Activated T-helper 1 cell treated with anti-CD3 and anti-CD28 coated beads, Interleukin-12 subunit alpha, Interleukin-12 subunit beta, Interleukin-2, Interleukin-4 antibody, amounts not matched to agents 30 ng/mL and 10 ng/mL and 1 ng/mL, durations not matched to agents 14 hours and 24 hours and 36 hours (primary cell): ENCODE data around the gene OTULINL. TPM values are rescaled to one million over a fixed set of nuclear protein-coding genes. Genes with fewer than 3 reads are reported as not detected.

Experiments used
- DNase-seq: peaks from one replicate; pipeline ENCODE4 v3.0.0; 2021; ENCODE audit warnings: low spot score
- H3K27ac Mint-ChIP-seq: one replicate; pipeline ENCODE4 v1.8.0; 2021; ENCODE audit warnings: mild to moderate bottlenecking, mixed read lengths
- H3K27me3 Mint-ChIP-seq: one replicate; pipeline ENCODE4 v1.8.0; 2022; ENCODE audit warnings: mild to moderate bottlenecking, moderate library complexity, mixed read lengths; ENCODE audit not compliant: insufficient read depth
- H3K36me3 Mint-ChIP-seq: one replicate; pipeline ENCODE4 v1.8.0; 2021; ENCODE audit warnings: low read depth, mixed read lengths
- H3K4me1 Mint-ChIP-seq: one replicate; pipeline ENCODE4 v1.8.0; 2021; ENCODE audit warnings: low read depth, mixed read lengths
- H3K4me3 Mint-ChIP-seq: one replicate; pipeline ENCODE4 v1.8.0; 2021; ENCODE audit warnings: mild to moderate bottlenecking, moderate library complexity, mixed read lengths
- H3K9me3 Mint-ChIP-seq: one replicate; pipeline ENCODE4 v1.8.0; 2021; ENCODE audit warnings: mixed read lengths
- intact Hi-C: fragments of 100-400 bp; cut with micrococcal nuclease; formaldehyde crosslinking; loops from one replicate; pipeline ENCODE4 v1.15.1; 2024
- total RNA-seq: library from RNA; stranded (reverse); gene quantifications from 2 replicates; pipeline ENCODE4 v1.2.3, GENCODE V29; 2022

The OTULINL gene
- total RNA-seq, 1 donor from 2014 or later = 13.6 TPM

DNA sequence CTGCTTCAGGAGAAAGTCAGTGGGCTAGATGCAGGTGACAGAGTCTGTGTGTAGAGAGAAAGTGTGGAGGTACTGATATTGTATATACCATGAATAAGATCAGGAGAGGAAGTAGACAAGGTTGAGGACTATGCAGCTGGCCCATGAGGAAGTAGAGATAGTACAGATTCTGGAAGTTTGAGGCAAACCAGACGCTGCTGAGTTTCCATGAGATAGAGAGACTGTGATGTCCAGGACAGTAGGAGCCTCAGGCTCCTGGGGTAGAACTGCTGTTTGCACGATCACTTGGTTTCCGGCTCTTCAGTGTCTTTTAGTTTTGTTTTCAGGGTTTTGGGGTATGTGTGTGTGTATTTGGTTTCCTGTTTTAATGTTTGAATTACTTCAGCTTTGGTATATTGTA, 13.6 kb downstream of the OTULINL start:
- intact Hi-C loops = loop anchor here (1.0 to 10.0 kb wide), 5 partner anchors 13 to 410 kb away; partner anchors contain the start of gene OTULIN
- peaks cover 12% of the 10 kb centered on the region for H3K36me3 Mint-ChIP-seq
- peak overlapping the region; percentile 78 for H3K4me3 Mint-ChIP-seq
- peak; percentile 49 for DNase-seq
- peak overlapping the region; percentile 98 for H3K27ac Mint-ChIP-seq
- H3K27me3 Mint-ChIP-seq = no peaks in the 10 kb centered on the region
- no peaks in the 10 kb centered on the region for H3K9me3 Mint-ChIP-seq
- peaks cover 76% of the 10 kb centered on the region for H3K4me1 Mint-ChIP-seq

DNA sequence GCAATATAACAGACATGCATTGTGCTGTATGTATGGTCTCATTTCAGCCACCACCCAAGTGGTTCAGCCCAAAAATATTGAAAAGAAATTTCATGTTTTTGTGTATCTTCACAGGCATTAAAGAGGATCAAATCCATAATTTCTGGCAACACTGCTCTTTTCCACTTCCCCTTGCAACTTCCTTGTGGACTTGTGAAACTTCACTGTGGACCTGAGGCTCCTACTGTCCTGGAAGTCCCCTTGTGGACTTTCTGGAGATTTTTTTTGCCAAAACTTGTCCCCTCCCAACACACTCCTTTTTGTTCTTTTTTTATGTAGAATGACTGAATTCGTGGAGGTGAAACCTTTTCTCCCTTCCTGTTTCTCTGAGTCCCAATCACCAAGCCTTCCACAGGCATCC, 14.3 kb downstream of the OTULINL start:
- Mint-ChIP-seq H3K27me3 (no peaks in the 10 kb centered on the region), H3K4me3 (peak overlapping the region; percentile 78), H3K4me1 (peaks cover 76% of the 10 kb centered on the region), H3K27ac (peak overlapping the region; percentile 98), H3K9me3 (no peaks in the 10 kb centered on the region), H3K36me3 (peaks cover 15% of the 10 kb centered on the region)
- DNase-seq = no peak
- intact Hi-C loops = loop anchor here (1.0 to 10.0 kb wide), 5 partner anchors 14 to 409 kb away; partner anchors contain the start of gene OTULIN

DNA sequence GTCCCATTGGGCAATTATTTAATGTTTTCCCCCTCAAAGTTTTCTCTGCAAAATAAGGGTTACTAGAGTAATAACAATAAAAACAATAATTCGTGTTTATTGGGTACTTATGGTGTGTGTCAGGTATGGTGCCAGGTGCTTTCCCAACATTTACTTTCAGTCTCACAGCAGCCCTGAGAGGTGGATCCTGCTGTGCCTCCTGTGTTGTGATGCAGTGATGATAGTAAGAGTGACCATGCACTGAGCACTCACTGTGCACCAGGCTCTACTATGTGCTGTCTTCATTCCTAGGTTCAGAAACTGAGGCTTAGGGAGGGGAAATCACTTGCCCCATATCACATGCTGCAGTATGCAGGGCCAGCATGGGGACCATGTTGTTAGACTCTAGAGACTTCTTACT, 15.5 kb downstream of the OTULINL start:
- intact Hi-C loops = loop anchor here (10.0 kb wide), 1 partner anchor 408 kb away; no protein-coding TSS in a partner anchor
- peak overlapping the region; percentile 64 for H3K27ac Mint-ChIP-seq
- no peaks in the 10 kb centered on the region for H3K9me3 Mint-ChIP-seq
- peaks cover 18% of the 10 kb centered on the region for H3K36me3 Mint-ChIP-seq
- peaks cover 73% of the 10 kb centered on the region for H3K4me1 Mint-ChIP-seq
- no peak overlapping the region for H3K4me3 Mint-ChIP-seq
- no peak for DNase-seq
- no peaks in the 10 kb centered on the region for H3K27me3 Mint-ChIP-seq

DNA sequence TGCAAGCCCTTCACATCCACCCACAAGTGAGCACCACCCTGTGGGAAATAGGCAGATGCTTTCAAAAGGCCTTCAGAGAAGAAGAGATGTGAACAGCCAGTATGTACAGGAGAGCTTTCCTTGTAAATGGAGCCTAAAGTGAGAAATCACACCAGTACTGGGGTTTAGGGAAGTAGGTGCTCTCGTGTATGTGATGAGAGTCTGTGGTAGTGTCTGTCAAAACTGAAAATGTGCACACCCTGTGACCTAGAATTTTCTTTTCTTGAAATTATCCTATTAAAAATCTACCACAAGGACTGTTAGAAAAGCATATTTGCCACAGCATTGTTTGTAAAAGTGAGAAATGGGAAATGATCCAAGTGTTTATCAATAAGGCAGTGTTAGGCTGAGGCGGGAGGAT, 16.6 kb downstream of the OTULINL start:
- H3K4me3 Mint-ChIP-seq = no peak overlapping the region
- no peak for DNase-seq
- H3K27me3 Mint-ChIP-seq = no peaks in the 10 kb centered on the region
- H3K4me1 Mint-ChIP-seq = peaks cover 69% of the 10 kb centered on the region
- intact Hi-C loops = loop anchor here (10.0 kb wide), 1 partner anchor 407 kb away; no protein-coding TSS in a partner anchor
- H3K9me3 Mint-ChIP-seq = no peaks in the 10 kb centered on the region
- H3K27ac Mint-ChIP-seq = no peak overlapping the region
- H3K36me3 Mint-ChIP-seq = peaks cover 27% of the 10 kb centered on the region

DNA sequence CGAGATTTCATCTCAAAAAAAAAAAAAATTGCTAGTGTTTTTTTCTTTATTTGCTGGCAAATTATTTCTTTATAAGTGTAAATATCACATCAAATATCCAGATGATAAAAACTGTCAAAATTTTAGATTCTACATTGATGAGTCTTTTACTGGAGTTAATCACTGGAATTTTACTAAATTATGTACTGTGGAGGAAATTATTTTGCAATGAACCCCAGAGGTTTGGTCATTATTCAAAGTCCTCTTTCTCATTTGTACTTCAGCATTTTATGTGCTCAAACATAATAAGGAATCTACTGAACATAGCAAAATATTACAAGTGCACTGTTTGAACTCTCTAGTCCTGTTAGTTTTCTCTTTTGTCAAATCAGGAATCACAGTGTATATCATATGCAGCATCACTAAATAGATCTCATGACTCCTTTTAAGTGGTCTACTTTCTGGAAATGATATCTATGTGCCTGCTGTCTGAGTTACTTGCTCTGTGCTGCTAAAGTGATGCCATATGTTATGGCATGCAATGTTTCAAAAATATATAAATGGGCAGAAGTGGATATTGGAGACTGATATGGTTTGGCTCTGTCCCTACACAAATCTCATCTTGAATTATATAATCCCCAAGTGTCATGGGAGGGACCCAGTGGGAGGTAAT, 18.0 kb downstream of the OTULINL start:
- H3K4me3 Mint-ChIP-seq = no peak overlapping the region
- H3K9me3 Mint-ChIP-seq = no peaks in the 10 kb centered on the region
- intact Hi-C loops = loop anchor here (10.0 kb wide), 1 partner anchor 405 kb away; no protein-coding TSS in a partner anchor
- no peaks in the 10 kb centered on the region for H3K27me3 Mint-ChIP-seq
- H3K36me3 Mint-ChIP-seq = peaks cover 37% of the 10 kb centered on the region
- DNase-seq = no peak
- H3K4me1 Mint-ChIP-seq = peaks cover 55% of the 10 kb centered on the region
- no peak overlapping the region for H3K27ac Mint-ChIP-seq

DNA sequence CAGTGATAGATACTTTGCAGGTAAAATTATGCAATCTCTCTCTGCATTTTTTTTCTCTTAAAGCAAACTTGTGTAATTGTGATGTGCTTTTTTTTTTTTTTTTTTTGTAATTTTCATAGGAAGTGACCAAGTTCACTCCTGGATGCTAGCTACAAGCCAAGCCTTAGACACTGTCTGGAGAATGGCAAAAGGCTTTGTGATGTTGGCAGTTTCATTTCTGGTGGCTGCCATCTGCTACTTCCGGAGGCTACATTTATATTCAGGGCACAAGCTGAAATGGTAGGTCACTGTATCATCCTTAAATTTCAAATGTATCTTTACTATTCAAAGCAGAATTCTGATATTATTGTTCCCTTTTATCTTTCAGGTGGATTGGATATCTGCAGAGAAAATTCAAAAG, 19.3 kb downstream of the OTULINL start:
- intact Hi-C loops = no loop called here
- no peak overlapping the region for H3K27ac Mint-ChIP-seq
- peaks cover 42% of the 10 kb centered on the region for H3K4me1 Mint-ChIP-seq
- peaks cover 44% of the 10 kb centered on the region for H3K36me3 Mint-ChIP-seq
- H3K4me3 Mint-ChIP-seq = no peak overlapping the region
- no peaks in the 10 kb centered on the region for H3K9me3 Mint-ChIP-seq
- DNase-seq = no peak
- H3K27me3 Mint-ChIP-seq = no peaks in the 10 kb centered on the region

DNA sequence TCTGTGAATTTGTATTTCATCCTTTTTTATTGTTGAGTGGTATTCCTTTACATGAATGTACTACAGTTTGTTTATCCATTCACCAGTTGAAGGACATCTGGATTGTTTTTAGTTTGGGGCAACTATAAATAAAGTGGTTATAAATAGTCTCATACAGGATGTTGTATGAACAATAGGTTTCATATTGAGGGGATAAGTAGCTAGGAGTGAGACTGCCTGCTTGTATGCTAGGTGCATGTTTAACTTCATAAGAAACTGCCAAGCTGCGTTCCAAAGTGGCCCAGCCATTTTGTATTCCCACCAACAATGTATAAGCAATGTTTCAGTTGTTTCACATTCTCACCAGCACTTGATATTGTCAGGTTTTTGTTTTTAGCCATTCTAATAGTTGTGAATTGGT, 21.5 kb downstream of the OTULINL start:
- intact Hi-C loops = no loop called here
- DNase-seq = no peak
- Mint-ChIP-seq H3K4me3 (no peak overlapping the region), H3K4me1 (peaks cover 20% of the 10 kb centered on the region), H3K36me3 (peaks cover 45% of the 10 kb centered on the region), H3K27ac (no peak overlapping the region), H3K9me3 (no peaks in the 10 kb centered on the region), H3K27me3 (no peaks in the 10 kb centered on the region)

DNA sequence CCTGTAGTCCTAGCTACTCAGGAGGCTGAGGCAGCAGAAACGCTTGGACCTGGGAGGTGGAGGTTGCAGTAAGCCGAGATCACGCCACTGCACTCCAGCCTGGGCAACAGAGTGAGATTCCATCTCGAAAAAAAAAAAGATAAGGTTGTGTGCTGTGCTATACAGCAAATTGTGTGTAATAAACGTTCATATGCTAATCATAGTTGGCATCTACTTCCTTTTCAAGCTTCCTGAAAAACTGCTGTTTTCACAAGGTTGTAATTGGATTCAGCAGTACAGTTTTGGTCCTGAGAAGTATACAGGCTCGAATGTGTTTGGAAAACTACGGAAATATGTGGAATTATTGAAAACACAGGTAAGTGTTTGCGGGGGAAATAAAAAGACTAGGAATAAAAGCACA, 25.5 kb downstream of the OTULINL start:
- no peaks in the 10 kb centered on the region for H3K9me3 Mint-ChIP-seq
- no peak overlapping the region for H3K4me3 Mint-ChIP-seq
- H3K27me3 Mint-ChIP-seq = no peaks in the 10 kb centered on the region
- H3K27ac Mint-ChIP-seq = no peak overlapping the region
- peaks cover 10% of the 10 kb centered on the region for H3K4me1 Mint-ChIP-seq
- H3K36me3 Mint-ChIP-seq = peaks cover 50% of the 10 kb centered on the region
- no peak for DNase-seq
- intact Hi-C loops = no loop called here

DNA sequence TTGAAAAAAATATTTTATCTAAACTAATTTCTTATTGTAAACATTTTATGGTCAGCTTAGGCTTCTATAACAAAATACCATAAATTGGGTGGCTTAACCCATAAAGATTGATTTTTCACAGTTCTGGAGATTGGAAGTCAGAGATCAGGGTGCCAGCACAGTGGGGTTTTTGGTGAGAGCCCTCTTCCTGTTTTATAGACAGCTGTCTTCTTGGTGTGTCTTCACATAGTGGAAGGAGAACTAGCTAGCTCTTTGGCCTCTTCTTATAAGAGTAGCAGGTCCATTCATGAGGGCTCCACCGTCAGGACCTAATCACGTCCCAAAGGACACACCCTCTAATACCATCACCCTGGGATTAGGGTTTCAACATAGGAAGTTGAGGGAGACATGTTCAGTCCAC, 26.6 kb downstream of the OTULINL start:
- no peaks in the 10 kb centered on the region for H3K27me3 Mint-ChIP-seq

DNA sequence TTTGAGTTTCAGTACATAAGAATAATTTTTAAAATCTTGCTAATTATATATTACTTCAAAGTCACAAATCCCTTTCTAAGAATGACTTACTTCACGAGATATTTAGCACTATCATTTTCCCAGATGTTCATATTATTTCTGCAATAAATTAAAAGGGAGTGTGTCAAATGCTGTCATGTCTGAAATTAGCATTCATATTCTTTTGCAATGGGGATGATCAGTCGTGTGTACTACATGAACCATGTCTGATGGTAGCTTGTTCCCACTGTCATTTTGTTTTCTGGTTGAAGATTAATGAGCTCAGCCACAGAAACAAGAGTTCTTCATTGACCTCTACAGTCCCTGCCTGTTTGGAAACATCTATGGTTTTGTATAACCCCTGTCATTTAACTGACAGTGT, 30.1 kb downstream of the OTULINL start:
- no peak for DNase-seq
- no peaks in the 10 kb centered on the region for H3K27me3 Mint-ChIP-seq
- H3K36me3 Mint-ChIP-seq = peaks cover 40% of the 10 kb centered on the region
- no peaks in the 10 kb centered on the region for H3K9me3 Mint-ChIP-seq
- peaks cover 5% of the 10 kb centered on the region for H3K4me1 Mint-ChIP-seq
- H3K27ac Mint-ChIP-seq = no peak overlapping the region
- intact Hi-C loops = no loop called here
- H3K4me3 Mint-ChIP-seq = no peak overlapping the region

More for the DNA sequence above, 26.6 kb downstream of the OTULINL start:
- H3K9me3 Mint-ChIP-seq = no peaks in the 10 kb centered on the region
- H3K27ac Mint-ChIP-seq = no peak overlapping the region
- no peak for DNase-seq
- peaks cover 41% of the 10 kb centered on the region for H3K36me3 Mint-ChIP-seq
- intact Hi-C loops = no loop called here
- H3K4me3 Mint-ChIP-seq = no peak overlapping the region
- peaks cover 5% of the 10 kb centered on the region for H3K4me1 Mint-ChIP-seq

DNA sequence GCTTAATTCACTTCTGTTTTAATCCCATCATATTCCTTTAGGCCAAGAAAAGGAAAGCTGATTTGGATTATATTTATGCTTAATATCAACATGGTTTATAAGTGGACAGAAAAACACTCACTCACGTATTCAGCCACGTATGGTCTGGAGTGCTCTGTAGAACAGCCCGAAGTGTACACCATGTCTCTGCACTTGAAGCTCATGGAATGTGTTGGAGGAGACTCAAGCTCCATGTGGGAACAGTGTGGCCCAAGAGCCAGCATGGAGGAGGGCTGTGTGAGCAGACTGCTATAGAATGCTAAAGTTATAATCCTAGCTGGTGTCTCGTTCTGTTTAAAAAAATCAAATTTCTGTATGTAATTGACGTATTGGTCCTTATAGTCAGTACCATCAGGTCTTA, 32.9 kb downstream of the OTULINL start:
- no peaks in the 10 kb centered on the region for H3K9me3 Mint-ChIP-seq

DNA sequence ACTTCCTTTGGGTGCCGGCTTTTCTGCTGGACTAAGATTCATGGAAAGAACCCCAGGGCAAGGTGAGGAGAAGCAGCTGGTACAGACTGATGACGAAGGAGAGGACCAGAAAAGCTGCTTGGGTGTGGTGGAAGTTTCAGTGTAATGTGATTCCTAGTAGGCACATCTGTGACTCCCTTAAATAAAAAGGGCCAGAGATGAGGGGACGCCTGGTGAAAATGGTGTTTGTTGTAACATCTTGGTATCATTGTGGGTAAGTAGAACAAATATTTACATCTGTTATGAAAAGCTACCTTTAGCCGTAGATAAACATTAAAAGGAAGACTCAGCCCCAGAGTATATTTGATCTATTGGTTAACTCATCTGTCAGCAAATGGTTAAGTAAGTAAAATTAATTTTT, 33.8 kb downstream of the OTULINL start:
- Mint-ChIP-seq H3K27me3 (no peaks in the 10 kb centered on the region), H3K27ac (no peak overlapping the region), H3K4me1 (no peaks in the 10 kb centered on the region), H3K4me3 (no peak overlapping the region), H3K36me3 (peaks cover 34% of the 10 kb centered on the region), H3K9me3 (peaks cover 4% of the 10 kb centered on the region)
- no peak for DNase-seq
- intact Hi-C loops = no loop called here

More for the DNA sequence above, 32.9 kb downstream of the OTULINL start:
- no peak overlapping the region for H3K27ac Mint-ChIP-seq
- H3K4me3 Mint-ChIP-seq = no peak overlapping the region
- H3K4me1 Mint-ChIP-seq = no peaks in the 10 kb centered on the region
- no peaks in the 10 kb centered on the region for H3K27me3 Mint-ChIP-seq
- intact Hi-C loops = no loop called here
- DNase-seq = no peak
- peaks cover 35% of the 10 kb centered on the region for H3K36me3 Mint-ChIP-seq

DNA sequence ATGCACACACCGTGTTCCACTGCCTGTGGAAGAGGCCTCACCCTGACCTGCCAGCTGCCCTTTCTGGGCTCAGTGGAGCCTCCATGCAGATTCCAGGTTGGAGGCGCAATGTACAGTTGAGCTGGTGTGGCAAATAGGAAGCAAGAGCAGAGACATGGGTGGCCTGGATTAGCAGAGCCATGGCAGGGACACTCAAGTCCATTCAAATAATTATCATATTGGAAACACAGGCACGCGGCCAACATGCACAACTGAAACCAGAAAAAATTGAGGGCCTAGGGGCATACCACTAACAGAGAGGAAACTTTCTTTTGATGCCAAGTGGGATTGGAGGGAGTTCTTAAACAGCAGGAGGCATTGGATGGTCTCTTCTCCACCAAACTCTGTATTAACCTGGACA, 35.8 kb downstream of the OTULINL start:
- DNase-seq = no peak
- no peaks in the 10 kb centered on the region for H3K4me1 Mint-ChIP-seq
- H3K4me3 Mint-ChIP-seq = no peak overlapping the region
- no peaks in the 10 kb centered on the region for H3K27me3 Mint-ChIP-seq
- H3K27ac Mint-ChIP-seq = no peak overlapping the region
- H3K9me3 Mint-ChIP-seq = peaks cover 14% of the 10 kb centered on the region
- H3K36me3 Mint-ChIP-seq = peaks cover 33% of the 10 kb centered on the region
- intact Hi-C loops = no loop called here
